ENCODE data around the gene CLCN7.

The CLCN7 gene

GRCh38 chr16:1401758-1402154 is 73.1 kb downstream of the CLCN7 start:
- no peak for DNase-seq (ENCODE audit: low spot score)

- DNase-seq (ENCODE audit: low spot score) = no peak
These were observed 73.6 kb downstream of the CLCN7 start for GRCh38 chr16:1401061-1401757.

GRCh38 chr16:1398826-1399581 is 75.8 kb downstream of the CLCN7 start:
- no peak for DNase-seq (ENCODE audit: low spot score)

GRCh38 chr16:1398351-1398750 is 76.5 kb downstream of the CLCN7 start:
- no peak for DNase-seq (ENCODE audit: low spot score)

DNA sequence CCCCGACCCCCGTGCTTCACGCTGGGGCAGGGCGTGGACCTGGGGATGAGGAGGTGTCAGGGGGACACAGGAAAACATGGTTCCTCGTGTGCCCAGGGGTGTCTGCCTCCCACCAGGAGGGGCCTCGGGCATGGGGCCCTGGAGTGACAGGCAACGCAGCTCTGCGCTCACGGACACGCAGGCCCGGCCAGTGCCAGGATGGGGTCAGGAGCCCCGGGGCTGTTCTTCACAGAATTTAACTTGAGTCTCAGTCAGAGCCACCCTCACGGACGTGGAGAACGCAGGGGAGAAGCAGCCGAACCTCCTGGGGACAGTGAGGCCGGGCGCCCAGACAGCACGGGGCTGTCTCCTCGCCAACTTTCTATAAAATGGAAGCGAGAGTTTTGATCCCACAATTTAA is 77.0 kb downstream of the CLCN7 start:
- no peak for DNase-seq (ENCODE audit: low spot score)

DNA sequence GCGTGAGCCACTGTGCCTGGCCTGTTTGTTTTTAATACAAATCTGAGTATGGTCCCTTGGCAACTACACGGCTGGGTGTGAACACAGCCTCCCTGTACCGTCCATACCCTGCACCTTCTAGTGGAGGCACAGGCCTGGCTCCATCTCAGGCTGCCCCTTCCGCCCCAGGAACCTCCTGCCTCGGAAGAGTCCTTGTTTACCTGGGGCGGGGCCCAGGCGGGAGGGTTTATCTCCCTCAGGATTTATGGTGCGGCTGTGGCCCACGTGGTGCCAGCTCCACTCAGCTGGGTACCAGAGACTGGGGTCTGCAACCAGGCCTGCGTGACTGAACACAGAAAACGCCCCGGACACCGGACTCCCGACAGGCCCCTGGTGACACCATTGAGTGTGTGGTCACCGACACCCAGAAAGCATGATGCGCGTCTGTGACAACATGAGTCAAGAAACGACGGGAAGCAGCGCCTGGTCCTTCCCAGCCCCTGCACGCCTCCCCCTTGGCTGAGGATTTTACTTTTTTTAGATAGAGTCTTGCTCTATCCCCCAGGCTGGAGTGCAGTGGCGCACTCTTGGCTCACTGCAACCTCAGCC is 79.3 kb downstream of the CLCN7 start:
- no peak for DNase-seq (ENCODE audit: low spot score)

All from SW480 (cell line).